Activated T-helper 1 cell treated with Interleukin-2 at 50 U/mL for 16 hours (primary cell): ENCODE measurements around the gene TMEM151A.
A peak's percentile ranks its signal among the peaks of the same experiment; 100 is the strongest.

Experiments used
- DNase-seq: peaks from one replicate; pipeline ENCODE4 v3.0.0-alpha.2; 2020; ENCODE audit warnings: low read depth

TMEM151A gene

DNA sequence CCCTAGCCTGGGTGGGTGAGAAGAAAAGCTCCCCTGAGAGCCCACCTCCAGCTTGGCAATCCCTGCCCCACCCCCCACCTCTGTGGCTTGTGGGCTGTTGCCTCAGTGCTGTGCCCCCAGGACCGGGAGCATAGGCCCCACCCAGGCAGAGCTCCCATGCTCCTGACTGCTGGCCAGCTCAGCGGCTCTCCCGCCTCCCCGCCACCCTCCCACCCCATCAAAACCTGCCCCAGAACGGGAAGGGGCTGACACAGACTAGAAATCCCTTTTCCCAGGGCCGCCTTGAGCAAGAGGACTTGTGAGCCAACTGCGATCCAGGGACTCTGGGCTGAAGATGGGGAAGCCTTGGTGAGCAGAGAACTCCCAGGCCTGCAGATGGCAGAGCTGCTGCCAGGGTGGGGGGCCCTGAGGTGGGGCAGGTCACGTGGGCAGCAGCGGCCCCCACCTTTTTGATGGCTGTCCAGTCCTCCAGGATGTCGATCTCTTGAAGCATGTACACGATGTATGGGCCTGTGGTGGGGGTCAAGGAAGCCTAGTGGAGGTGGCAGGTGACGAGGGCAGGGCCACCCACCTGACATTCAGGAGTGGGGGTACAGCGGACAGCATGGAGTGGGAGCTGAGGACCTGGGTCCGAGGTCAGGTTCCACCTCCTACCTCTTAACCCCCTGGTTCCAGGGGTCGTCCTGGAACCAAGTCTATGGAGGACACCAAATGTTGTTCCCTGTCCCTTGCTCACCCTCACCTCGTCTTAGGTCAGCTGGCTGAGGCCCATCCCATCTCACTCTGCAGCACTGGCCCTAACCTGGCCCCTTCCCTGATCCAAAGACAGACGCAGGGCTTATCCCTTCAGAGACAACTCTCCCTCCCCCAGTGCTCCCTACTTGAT lies 46.8 kb downstream of the TMEM151A start:
- no peak for DNase-seq

DNA sequence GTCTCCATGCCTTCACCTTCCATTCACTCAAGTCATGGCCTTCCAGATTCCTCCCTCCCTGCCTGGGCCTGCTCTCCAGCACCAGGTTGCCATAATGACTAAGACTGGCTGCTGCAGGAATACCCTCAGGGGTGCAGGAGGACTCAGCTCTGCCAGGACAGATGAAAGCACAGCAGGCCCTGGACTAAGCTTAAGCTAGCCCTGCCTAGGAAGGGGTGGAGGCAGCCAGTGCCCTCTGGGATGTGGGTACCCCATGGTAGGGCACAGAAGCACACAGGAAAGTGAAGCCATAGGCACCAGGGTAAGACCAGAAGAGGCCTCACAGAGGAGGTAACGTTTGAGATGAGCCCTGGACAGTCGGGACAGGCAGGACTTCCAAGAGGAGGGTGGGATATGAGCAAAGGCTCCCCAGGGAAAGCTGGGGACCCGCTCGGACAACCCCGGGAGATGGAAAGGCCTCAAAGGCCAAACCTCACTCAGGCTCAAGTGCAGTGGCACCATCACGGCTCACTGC lies 47.5 kb downstream of the TMEM151A start:
- no peak for DNase-seq

DNA sequence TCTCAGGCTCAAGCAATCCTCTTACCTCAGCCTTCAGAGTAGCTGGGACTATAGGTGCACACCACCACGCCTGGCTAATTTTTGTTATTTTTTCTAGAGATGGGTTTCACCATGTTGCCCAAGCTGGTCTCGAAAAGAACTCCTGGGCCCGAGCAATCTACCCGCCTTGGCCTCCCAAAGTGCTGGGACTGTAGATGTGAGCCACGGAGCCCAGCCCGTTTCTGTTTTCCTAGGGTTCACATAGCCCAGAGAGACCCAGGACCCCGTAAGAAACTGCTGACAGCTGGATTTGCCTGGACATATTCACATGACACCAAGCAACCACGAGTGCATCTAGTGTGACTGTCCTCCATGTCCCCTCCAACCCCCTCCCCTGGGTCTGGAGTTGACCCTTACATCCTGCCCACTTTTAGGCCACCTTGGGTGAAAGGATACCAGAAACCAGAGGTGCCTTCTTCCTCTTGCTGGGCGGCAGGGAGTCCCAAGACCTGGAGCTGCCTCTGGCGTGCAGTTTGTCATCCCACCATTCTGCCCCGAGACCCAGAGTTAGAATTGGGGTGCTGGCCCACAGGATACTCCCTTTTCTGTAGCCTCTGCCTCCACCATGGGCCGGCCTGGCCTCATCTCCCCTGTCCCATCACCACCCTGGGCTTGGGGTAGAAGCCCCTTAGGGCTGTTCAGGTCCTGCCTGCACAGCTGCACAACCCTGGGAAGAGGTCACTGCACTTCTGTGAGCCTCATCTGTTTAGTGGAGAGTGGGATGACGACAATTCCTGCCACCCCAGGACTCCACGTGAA lies 48.2 kb downstream of the TMEM151A start:
- DNase-seq, result no peak

DNA sequence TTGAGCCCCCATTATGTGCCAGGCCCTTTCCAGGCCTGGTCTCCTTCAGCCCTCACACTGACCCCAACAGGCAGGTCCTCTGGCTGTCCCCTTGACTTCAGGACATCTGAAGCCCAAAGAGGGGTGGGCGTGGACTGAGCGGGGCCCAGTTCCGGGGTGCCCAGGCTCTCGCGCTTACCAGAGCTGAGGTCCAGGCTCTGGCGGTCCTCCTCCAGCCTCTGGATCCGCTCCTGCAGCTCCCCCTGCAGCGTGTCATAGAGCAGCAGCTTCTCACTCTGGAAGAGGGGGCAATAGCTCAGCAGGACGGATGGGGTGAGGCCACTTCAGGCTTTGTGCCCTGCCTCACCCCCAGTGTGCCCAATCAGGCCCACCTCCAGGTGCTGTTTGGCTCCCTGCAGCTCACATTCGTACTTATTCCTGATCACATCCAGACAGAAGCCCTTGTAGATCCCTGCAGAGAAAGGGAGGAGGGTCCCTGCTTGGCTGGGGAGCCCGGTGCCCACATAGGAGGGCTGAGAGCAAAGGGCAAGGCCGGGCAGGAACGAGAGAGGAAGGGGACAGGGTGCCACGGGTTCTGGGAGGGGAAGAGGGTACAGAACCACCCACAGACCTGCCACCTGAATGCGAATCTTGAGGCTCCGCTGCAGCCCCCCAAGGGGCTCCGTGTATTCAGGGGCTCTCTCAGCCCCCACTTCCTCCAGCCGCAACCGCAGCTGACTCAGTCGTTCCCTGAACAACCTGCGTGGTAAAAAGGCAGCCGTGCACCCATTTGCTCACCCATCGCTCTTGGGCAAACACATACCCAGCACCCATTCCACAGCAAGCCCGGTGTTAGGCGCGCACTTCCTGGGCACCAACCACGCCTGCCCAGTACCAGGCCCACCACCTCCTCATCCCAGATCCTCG lies 49.2 kb downstream of the TMEM151A start:
- no peak for DNase-seq

DNA sequence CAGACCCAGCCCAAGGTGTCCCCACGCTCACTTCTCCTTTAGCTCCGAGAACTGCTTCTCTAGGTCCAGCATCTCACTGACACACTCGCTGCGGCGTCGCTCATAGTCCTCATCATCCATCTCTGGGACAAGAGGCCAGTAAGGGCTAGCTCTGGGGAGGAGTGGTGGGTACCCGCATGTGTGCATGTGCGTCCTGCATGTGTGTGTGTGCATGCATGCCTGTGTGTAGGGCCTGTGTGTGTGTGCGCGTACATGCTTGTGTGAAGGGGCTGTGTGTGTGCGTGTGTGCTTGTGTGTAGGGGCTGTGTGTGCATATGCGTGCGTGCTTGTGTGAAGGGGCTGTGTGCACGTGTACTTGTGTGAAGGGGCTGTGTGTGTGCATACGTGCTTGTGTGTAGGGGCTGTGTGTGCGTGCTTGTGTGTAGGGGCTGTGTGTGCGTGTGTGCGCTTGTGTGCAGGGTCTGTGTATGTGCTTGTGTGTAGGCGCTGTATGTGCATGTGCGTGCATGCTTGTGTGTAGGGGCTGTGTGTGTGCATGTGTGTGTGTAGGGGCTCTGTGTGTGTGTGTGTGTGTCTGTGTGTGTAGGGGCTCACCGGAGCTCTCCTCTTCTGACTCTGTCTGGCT lies 49.9 kb downstream of the TMEM151A start:
- no peak for DNase-seq

DNA sequence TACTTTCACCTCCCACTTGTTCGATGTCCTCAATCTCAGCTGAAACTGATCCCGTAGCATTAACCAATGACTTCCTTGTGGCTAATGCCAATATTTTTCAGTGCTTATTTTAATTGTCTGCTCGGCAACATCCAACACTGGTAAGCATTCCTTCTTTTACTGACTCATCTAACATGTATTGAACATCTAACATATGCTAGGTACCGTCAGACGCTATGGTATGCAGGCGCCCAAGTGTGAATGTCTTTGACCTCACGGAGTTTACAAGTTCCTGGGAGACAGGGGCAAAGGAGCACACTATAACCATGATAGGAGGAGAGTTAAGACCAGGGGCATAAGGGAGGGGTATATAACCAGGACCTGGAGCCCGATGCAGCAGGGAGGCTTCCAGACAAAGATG lies 51.5 kb downstream of the TMEM151A start:
- DNase-seq, result no peak

DNA sequence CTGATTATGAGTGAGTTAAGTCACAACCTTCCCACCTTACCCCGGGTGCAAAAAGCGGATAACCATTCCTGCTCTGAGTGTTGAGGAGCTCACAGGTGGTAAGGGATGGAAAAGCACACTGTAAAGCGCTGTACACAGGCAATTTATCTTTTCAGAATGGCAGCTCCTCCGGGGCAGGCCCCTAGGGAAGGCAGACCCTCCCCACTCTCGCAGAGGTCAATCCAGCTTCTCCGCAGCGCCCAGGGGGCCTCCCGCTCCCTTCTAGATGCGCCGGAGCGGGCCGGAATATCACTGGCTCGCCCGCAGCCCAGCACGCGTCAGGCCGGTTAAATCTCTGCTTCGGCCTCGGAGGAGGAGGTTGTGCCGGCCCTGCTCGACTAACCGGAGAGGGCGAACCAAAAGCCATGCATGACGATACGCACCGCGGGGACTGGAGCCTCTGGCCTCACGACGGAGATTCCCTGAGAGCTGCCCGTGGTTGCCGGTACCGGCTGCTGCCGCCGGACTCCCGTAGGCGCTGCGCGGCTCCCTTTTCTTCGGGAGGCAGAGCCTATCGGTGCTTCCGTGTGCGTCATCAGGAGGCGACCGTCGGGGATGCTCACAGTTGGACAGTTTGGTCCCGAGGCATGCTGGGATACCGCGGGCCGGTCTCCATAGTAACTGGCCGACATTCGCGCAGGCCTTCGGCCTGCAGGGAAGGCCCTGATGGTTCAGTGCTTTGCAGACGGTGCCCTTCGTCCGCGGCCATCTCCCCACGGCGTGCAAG lies 53.0 kb downstream of the TMEM151A start, which contains the start of gene BRMS1:
BRMS1 (minus strand) TSS at position 555 of the 766 bp plus-strand sequence. CDS start 2,870 bp downstream, outside the sequence.
- DNase-seq, result peak; percentile 89

DNA sequence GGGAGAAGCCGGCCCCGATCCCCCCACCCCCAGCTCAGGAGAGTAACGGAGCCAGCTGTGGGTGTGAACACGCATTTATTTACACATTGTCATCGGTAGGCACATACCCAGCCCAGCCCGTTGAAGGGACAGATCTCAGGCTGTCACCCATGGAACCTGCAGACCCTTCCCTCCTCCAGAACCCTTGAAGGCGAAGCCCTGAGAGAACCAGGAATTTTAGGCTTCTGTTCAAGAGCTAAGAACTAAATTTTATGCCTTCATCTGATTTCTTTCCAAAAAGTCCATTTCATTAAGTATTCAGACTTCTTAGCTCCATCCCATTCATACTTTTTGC lies 53.6 kb downstream of the TMEM151A start:
- no peak for DNase-seq
